Erythroblast (primary cell): ENCODE measurements around the gene REPIN1.

Source experiments
- GATA1 ChIP-seq: IDR thresholded peaks from 2 replicates; pipeline ENCODE4 v1.6.1; 2011; ENCODE audit warnings: low read depth, mild to moderate bottlenecking, control low read depth, low read length, moderate library complexity
- POLR2A ChIP-seq: IDR thresholded peaks from 2 replicates; pipeline ENCODE4 v1.6.1; 2011; ENCODE audit warnings: mild to moderate bottlenecking, low read length

DNA sequence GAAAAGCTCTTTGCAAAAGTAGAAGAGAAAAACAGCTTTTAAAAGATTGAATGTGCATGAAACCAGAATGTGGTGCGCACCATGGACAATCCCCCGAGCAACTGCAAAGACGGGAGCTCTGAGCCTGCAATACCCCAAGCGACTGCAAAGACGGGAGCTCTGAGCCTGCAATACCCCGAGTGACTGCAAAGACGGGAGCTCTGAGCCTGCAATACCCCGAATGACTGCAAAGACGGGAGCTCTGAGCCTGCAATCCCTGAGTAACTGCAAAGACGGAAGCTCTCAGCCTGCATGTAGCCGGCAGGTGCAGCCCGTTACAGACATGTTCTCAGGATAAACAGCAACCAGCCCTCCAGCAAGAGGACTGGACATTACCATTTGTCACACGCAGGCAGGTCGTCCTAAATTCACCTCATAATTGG, 16.7 kb downstream of the REPIN1 start:
- TF ChIP-seq POLR2A (no peak), GATA1 (no peak)
